LNCAP (cell line): ENCODE data around the gene UBE2D1.

Source experiments
- TF ChIP-seq, protein P1 (sequence below): fragments of 450-650 bp; IDR thresholded peaks from 2 replicates; pipeline ENCODE4 v1.5.1; 2017; ENCODE audit warnings: mild to moderate bottlenecking

Gene UBE2D1

DNA sequence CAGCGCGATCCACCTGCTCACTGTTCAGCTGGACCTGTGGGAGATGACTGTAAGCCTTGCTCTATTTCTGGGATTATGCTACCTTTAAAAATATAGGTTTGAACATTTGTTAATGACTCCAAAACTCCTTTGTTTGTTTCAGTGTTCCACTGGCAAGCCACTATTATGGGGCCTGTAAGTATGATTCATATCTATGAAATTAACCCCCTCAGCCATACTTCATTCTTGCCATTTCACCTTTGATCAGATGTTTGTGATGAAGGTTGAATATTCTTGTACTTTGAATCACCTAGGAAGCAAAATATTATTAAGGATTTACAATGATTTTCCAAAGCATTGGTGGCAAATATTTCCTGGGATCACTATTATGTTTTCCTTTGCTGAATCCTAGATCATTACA lies 26.5 kb downstream of the UBE2D1 start:
- TF ChIP-seq, protein P1, sequence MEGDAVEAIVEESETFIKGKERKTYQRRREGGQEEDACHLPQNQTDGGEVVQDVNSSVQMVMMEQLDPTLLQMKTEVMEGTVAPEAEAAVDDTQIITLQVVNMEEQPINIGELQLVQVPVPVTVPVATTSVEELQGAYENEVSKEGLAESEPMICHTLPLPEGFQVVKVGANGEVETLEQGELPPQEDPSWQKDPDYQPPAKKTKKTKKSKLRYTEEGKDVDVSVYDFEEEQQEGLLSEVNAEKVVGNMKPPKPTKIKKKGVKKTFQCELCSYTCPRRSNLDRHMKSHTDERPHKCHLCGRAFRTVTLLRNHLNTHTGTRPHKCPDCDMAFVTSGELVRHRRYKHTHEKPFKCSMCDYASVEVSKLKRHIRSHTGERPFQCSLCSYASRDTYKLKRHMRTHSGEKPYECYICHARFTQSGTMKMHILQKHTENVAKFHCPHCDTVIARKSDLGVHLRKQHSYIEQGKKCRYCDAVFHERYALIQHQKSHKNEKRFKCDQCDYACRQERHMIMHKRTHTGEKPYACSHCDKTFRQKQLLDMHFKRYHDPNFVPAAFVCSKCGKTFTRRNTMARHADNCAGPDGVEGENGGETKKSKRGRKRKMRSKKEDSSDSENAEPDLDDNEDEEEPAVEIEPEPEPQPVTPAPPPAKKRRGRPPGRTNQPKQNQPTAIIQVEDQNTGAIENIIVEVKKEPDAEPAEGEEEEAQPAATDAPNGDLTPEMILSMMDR = no peak

DNA sequence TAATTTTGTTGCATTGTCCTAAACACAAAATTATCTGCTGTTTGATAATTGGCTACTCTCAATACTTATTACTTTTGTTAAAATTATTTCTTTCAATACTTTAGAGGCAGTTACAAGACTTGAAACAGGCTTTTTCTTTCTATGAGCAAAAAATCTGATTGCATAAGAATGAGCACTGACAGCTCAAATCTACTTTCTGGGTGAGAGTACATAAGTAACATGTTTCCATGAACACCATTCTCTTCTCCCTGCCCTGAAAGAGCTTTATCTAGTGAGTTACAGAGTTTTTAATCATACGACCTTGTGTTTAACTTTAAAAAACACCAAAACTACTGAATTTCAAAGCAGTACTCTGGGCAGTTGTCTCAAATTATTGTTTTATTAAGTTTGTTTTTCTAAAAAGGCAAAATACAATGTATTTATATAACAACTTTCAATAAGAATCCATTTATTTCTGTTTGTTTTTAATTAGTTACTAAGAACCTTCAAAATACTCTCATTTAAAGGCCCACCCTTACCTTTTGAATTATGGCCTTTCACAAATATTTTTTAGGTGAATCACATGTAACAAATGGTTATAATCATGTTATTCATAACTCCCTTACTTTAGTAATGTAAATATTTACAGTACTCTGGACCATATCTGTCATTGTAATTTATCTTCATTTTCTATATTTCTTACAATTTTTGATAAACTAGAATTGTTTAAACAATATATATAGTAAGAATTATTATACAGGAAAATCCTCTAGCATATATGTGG lies 27.4 kb downstream of the UBE2D1 start:
- TF ChIP-seq, protein P1 = no peak

DNA sequence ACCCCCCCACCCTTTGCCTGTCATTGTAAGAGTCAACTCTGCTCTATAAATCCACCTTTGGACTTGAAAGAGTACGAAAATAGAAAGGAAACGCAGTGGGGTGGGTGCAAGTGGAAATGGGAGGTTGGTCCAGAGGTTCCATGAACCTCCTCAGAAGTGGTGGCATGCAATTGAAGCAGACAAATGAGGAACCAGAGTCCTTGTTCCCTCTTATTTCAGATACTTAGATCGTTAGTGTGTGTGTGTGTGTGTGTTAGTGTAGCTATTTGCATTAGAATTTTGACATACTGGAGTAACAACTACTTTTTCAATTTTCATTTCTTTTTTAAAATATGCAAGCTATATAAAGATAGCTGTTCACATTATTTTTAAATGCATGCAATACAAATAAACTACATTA lies 32.3 kb downstream of the UBE2D1 start:
- TF ChIP-seq, protein P1 = no peak

DNA sequence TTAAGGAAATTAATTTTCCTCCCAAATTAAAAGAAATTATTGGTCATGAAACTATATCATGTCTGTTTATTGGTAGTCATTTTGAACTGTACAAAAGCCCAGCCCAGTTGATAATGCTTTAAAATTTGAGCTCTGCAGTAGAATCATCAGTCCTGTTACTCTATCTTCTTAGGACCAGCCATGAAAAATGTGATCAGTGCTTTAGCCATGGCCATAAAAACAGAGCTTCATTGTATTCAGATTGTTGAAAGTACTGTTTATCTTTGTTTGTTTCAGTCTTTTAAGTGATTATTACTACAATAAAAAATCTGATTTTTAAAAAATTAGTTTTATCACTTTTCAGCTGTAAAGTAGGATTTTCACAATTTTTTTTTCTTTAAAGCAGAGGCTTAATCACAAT lies 36.7 kb downstream of the UBE2D1 start:
- TF ChIP-seq, protein P1 = no peak

DNA sequence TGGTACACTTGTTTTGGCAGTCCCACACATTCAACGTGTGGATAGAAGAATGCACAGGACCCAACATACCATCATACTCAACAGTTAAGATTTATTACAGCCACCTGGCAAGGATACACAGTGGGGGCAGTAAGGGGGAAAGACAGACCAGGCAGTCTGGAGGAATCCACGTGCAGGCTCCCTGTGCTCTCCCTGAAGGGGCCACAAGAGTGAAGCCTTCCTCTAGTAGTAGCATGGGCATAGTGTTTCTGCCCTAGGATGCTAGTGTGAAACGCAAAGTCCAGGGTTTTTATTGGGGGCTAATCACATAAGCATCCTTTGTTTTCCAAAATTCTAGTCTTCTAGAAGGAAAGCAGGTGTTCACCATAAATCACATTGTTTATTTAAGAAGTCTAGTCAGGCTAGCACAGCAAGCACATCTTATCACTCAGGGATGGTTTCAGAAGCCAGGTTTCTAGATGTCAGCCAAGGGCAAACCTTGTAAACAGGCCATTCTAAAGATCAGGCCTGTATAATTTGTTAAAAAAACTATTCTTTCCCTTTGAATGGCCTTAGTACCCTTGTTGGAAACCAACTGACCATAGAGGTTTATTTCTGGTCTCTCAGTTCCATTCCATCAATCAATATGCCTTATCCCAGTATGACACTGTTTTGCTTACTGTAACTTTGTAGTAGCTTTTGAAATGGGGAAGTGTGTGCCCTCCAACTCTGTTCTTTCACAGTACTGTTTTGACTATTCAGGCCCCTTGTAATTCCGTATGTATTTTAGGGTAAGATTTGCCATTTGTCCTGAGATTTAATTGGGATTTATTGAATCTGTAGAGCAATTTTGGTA lies 38.0 kb downstream of the UBE2D1 start:
- TF ChIP-seq, protein P1 = no peak

DNA sequence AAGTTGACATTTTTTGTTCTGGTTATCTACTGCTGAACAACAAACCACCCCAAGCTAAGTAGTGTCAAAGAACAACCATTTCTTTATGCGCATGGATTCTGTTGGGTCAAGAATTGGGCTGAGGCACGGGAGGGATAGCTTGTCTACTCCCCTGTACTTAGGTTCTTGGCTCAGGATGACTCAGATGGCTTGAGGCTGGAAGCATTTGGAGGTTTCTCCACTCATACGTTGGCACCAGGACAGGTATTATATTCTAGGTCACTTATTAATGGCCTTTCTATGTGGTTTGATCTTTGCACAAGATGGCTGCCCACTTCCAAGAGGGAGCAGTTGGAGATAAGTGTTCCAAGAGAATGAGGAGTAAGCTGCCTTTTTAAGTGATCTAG lies 38.6 kb downstream of the UBE2D1 start:
- TF ChIP-seq, protein P1 = no peak

DNA sequence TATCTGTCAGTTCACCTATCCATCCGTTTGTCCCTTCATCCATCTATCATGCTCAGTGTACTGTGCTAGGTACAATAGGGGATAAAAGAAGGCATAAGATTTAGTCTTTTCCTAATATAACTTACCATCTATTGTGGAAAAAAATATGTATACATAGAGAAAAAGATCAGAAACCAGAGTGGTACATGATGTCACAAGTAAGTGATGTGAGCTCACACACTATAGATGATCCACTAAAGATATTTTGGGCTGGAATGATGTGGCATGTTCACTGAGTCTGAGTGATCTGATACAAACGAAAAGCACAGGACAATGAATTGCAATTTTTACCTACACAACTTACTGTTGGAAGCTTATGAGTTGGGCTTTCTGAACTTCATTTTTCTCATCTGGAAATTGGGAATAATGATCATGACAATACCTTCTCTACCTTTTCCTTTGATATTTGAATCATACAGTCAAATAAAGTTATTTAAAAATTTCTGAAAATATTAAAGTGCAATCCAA lies 47.7 kb downstream of the UBE2D1 start:
- TF ChIP-seq, protein P1 = no peak
